HEK293T (cell line): ENCODE measurements around the gene KIF21A.

Experiments used
- ARNT ChIP-seq: fragments of 450-650 bp; IDR thresholded peaks from 2 replicates; pipeline ENCODE4 v1.6.1; 2017; ENCODE audit warnings: mild to moderate bottlenecking
- FOXK2 ChIP-seq: fragments of 450-650 bp; IDR thresholded peaks from 2 replicates; pipeline ENCODE4 v1.6.1; 2016; ENCODE audit warnings: mild to moderate bottlenecking
- FOXM1 ChIP-seq: fragments of 450-650 bp; IDR thresholded peaks from 2 replicates; pipeline ENCODE4 v1.6.1; 2017; ENCODE audit warnings: mild to moderate bottlenecking, borderline replicate concordance
- HDGF ChIP-seq: fragments of 450-650 bp; IDR thresholded peaks from 2 replicates; pipeline ENCODE4 v1.6.1; 2017; ENCODE audit warnings: antibody characterized with exemption, borderline replicate concordance
- LEF1 ChIP-seq: fragments of 450-650 bp; IDR thresholded peaks from 2 replicates; pipeline ENCODE4 v1.6.1; 2017; ENCODE audit warnings: mild to moderate bottlenecking, borderline replicate concordance
- NFRKB ChIP-seq: fragments of 450-650 bp; IDR thresholded peaks from 2 replicates; pipeline ENCODE4 v1.6.1; 2016; ENCODE audit warnings: mild to moderate bottlenecking, moderate library complexity
- SUZ12 ChIP-seq: fragments of 450-650 bp; IDR thresholded peaks from 2 replicates; pipeline ENCODE4 v1.6.1; 2016; ENCODE audit warnings: mild to moderate bottlenecking
- ZNF384 ChIP-seq: fragments of 450-650 bp; IDR thresholded peaks from 2 replicates; pipeline ENCODE4 v1.6.1; 2016

DNA sequence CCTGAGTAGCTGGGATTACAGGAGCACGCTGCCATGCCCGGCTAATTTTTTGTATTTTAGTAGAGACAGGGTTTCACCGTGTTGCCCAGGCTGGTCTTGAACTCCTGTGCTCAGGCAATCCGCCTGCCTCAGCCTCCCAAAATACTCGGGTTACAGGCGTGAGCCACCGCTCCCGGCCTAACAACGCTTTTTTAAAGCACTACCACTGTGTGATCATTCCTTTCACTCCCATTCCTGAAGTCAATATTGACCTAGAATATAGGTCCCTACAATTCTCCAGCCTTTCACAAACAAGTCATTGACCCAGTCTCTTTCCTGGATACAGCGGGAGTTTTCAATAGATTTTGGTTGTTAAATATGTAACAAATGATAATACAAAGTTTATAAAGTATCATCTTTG is 62.8 kb downstream of the KIF21A start:
- TF ChIP-seq FOXK2 (no peak), LEF1 (no peak), HDGF (no peak), FOXM1 (no peak), ARNT (no peak), ZNF384 (no peak), SUZ12 (no peak), NFRKB (no peak)
